Central memory CD8-positive, alpha-beta T cell (primary cell): ENCODE results near the gene GH2.

Experiments
- ATAC-seq: fragments of 150-1000 bp; cut with Tn5 transposase; replicated peaks from 2 replicates; pipeline ENCODE4 v1.10.0; 2022; ENCODE audit warnings: mild to moderate bottlenecking, moderate FRiP score, moderate number of reproducible peaks; ENCODE audit not compliant: poor library complexity, severe bottlenecking; ENCODE audit errors: extremely low read depth
- DNase-seq, 2 donors: peaks; one replicate each; pipeline ENCODE4 v3.0.0; 2021; ENCODE audit warnings: low spot score in 2 of 2
- H3K27ac Mint-ChIP-seq: one replicate; pipeline ENCODE4 v1.8.0; 2022; ENCODE audit warnings: low read depth, mild to moderate bottlenecking, moderate library complexity, mixed read lengths
- H3K27me3 Mint-ChIP-seq: one replicate; pipeline ENCODE4 v1.8.0; 2022; ENCODE audit warnings: mixed read lengths
- H3K36me3 Mint-ChIP-seq: one replicate; pipeline ENCODE4 v1.8.0; 2022; ENCODE audit warnings: mild to moderate bottlenecking, moderate library complexity, mixed read lengths; ENCODE audit not compliant: insufficient read depth
- H3K4me1 Mint-ChIP-seq: one replicate; pipeline ENCODE4 v1.8.0; 2022; ENCODE audit warnings: mixed read lengths
- H3K4me3 Mint-ChIP-seq: one replicate; pipeline ENCODE4 v1.8.0; 2022; ENCODE audit warnings: mild to moderate bottlenecking, moderate library complexity, mixed read lengths
- H3K9me3 Mint-ChIP-seq: one replicate; pipeline ENCODE4 v1.8.0; 2022; ENCODE audit warnings: mixed read lengths

The GH2 gene

GRCh38 chr17:63832014-63832413 lies 49.7 kb downstream of the GH2 start:
- no peak for DNase-seq
- peaks cover 56% of the 10 kb centered on the region for H3K36me3 Mint-ChIP-seq
- H3K27ac Mint-ChIP-seq = peak overlapping the region; percentile 10

GRCh38 chr17:63831505-63831904 lies 50.2 kb downstream of the GH2 start:
- no peaks in the 10 kb centered on the region for H3K9me3 Mint-ChIP-seq
- H3K27ac Mint-ChIP-seq = peak overlapping the region; percentile 10
- ATAC-seq (no peak), DNase-seq (no peak)
- no peaks in the 10 kb centered on the region for H3K27me3 Mint-ChIP-seq
- peaks cover 67% of the 10 kb centered on the region for H3K4me1 Mint-ChIP-seq
- H3K36me3 Mint-ChIP-seq = peaks cover 56% of the 10 kb centered on the region
- no peak overlapping the region for H3K4me3 Mint-ChIP-seq

More at GRCh38 chr17:63832014-63832413, 49.7 kb downstream of the GH2 start:
- Mint-ChIP-seq H3K27me3 (no peaks in the 10 kb centered on the region), H3K4me1 (peaks cover 62% of the 10 kb centered on the region), H3K4me3 (no peak overlapping the region), H3K9me3 (no peaks in the 10 kb centered on the region)
- no peak for ATAC-seq

- Mint-ChIP-seq H3K4me3 (no peak overlapping the region), H3K9me3 (no peaks in the 10 kb centered on the region), H3K4me1 (peaks cover 72% of the 10 kb centered on the region), H3K27me3 (no peaks in the 10 kb centered on the region), H3K36me3 (peaks cover 53% of the 10 kb centered on the region), H3K27ac (peak overlapping the region; percentile 41)
- DNase-seq = no peak
- ATAC-seq = no peak
Observed at GRCh38 chr17:63830904-63831491, 50.7 kb downstream of the GH2 start.

- peaks cover 50% of the 10 kb centered on the region for H3K36me3 Mint-ChIP-seq
- DNase-seq (no peak), ATAC-seq (no peak)
- H3K9me3 Mint-ChIP-seq = no peaks in the 10 kb centered on the region
- H3K4me1 Mint-ChIP-seq = peaks cover 73% of the 10 kb centered on the region
- no peaks in the 10 kb centered on the region for H3K27me3 Mint-ChIP-seq
- H3K27ac Mint-ChIP-seq = peak overlapping the region; percentile 41
- H3K4me3 Mint-ChIP-seq = peak overlapping the region; percentile 6
Observed at GRCh38 chr17:63830278-63830677, 51.5 kb downstream of the GH2 start.
